Measurements from ENCODE around the gene KCNJ9.
"Not testable (repeated sequence)": the region's sequence is repeated elsewhere in the genome, so short reads cannot be mapped to it uniquely, and the experiment has no call there.

KCNJ9 gene

DNA sequence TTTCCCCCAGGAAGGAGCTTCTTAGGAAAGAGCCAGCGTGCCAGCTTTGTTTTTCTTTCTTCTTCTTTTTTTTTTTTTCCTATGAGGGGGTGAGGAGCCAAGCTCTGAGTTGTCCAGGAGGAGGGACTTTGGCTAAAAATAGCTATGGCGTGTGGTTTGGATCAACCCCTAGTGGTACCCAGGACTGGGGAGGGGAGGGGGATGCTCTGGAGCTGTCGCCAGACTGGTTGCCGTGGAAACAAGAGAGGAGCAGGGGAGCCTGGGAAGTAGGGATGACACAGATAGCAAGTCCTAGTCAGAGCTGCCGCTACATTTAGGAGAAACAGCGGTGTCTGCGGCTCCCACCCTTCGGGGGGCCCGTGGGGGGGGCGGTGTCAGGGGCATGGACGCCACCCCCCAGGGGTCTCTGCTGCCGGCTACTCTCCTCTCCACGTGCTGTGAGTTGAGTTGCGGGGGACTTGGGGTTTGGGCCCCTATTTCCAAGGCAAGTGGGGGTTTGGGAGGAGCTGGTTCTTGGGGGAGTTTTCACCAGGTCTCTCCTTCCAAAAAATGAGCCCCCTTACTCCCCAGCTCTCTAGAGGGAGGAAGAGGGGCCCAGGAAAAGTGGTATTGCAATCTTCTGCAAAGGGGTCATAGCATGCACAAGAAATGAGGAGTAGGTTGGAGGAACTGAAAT, at the start of gene KCNJ9:
Gene KCNJ9, plus strand, starts transcription at position 278 of the 676 bp plus-strand sequence. CDS start 2,493 bp downstream, outside the sequence.
- no peak for DNase-seq

- DNase-seq, result no peak
Observed at GRCh38 chr1:160032165-160032820, 49.0 kb upstream of the KCNJ9 start.

GRCh38 chr1:160040476-160040875, 40.9 kb upstream of the KCNJ9 start:
- DNase-seq, result no peak

GRCh38 chr1:160043543-160043942, 37.8 kb upstream of the KCNJ9 start:
- DNase-seq, result no peak

GRCh38 chr1:160045653-160046052, 35.7 kb upstream of the KCNJ9 start:
- no peak for DNase-seq

DNA sequence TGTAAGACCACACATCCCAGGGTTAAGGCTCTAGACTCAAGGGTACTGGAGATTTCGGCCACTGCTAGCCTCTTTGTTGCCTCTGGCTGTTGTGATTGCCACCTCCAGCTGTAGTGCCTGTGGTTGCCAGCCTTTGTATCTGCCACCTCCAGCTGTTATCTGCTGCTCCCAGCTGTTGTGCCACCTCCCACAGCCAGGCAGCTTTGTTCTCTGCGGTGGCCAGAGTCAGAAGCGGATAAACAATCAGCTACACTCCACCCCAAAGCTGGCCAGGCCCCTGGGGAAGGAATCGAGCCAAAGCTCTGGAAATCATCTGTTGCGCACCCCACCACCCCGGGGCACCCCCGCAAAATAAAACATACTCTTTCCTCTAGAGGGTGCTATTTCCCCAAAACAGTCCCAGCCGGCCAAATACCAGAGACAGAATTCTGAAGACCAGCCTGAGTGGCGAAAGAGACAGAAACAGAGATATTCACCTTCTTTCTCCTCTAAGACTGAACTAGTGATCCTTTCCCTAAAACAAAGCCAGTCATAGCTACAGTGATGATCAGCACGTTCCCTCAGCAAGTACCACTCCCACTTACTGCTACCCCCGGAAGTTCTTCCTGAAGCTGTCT, 34.7 kb upstream of the KCNJ9 start:
- peak; percentile 64 for DNase-seq

GRCh38 chr1:160047111-160047991, 34.0 kb upstream of the KCNJ9 start:
- DNase-seq, result no peak

GRCh38 chr1:160048335-160048734, 33.0 kb upstream of the KCNJ9 start:
- no peak for DNase-seq

- no peak for DNase-seq
Observed at GRCh38 chr1:160049101-160049500, 32.2 kb upstream of the KCNJ9 start.

DNA sequence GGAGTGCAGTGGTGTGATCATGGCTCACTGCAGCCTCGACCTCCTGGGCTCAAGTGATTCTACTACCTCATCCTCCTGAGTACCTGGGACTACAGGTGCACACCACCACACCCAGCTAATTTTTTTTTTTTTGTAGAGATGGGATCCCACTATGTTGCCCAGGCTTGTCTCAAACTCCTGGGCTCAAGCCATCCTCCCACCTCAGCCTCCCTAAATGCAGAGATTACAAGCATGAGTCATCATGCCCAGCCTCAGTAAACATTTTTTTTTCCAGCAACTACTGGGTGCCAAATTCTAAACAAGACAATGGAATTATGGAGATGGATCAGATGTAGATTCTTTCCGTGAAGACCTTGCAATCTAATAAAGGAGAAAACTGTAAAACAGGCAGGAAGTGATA, 31.2 kb upstream of the KCNJ9 start:
- not testable (repeated sequence) for DNase-seq

DNA sequence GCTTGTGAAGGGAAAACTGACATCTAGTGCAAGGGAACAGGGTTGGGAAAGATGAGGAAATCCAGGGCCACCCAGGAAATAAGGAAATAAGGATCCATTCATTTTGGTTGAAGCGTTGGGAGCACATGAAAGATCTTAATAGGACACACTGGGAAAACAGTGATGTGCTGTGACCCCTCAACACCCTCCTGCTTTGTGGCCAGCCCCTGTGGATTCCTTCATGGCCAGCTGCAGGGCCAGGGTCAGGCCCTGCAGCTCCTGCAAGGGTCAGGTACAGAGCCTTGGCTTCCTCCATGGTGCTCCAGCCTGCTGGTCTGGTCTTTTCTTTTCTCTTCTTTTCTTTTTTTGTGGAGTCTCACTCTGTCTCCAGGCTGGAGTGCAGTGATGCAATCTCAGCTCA, 30.7 kb upstream of the KCNJ9 start:
- no peak for DNase-seq

- no peak for DNase-seq
Observed at GRCh38 chr1:160052936-160053335, 28.4 kb upstream of the KCNJ9 start.

DNA sequence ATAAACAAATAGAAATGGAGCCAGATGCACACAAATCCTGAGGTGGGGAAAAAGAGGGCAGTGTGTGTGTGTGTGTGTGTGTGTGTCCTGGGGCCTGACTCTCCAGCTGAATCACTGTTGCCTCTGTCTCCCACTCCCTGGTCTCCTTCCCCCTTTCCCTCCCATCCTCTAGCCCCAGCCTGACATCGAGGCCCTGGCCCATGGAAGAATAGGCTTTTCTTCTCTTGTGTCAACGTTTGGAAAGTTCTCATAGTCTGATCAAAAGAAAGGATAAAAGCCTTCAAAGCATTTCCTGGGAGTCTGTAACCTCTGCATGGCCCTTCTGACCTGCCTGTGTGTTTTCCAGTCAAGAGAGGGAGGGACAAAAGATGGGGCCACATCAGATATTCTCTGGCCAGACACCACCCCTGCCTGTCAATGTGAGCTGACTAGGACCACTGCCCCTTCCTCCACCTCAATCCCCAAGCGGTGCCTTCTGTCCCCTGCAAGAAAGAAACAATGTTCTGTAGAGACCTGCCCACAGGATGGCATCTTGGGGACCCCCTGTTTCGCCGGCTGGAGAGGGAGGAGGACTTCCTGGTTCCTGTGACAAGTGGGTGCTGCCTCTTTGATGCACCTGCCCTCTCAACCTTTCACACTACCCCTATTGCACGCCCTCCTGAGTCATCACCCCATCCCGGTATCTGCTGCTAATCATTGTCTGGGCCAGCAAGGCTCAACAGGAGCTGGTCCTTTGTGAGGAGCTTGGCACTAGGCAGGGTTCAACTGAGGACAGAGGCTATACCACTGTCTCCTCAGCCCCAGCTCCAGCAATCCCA, 27.6 kb upstream of the KCNJ9 start:
- no peak for DNase-seq

DNA sequence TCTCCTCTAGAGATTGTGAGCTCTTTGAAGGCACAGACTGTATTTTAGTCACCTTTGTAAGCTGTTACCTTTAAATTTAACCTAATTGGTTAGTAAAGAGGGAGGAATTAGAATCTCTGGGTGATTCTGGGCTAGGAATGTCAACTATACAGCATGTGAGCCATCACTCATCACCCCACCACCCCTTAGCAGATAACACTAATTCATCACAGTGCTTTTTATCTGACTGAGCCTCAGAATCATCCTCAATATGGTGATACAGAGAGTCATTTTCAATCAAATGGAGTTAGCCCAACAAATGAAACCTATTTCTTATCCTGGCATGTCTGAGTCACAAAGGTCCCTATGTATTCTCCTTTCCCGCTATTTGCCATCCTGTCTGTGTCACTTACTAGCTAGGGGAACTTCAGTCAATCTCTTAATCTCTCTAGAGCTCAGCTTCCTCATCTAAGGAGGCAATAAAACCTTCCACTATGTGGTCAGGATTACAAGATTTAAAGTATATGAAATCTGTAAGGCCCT, 24.6 kb upstream of the KCNJ9 start:
- no peak for DNase-seq

DNA sequence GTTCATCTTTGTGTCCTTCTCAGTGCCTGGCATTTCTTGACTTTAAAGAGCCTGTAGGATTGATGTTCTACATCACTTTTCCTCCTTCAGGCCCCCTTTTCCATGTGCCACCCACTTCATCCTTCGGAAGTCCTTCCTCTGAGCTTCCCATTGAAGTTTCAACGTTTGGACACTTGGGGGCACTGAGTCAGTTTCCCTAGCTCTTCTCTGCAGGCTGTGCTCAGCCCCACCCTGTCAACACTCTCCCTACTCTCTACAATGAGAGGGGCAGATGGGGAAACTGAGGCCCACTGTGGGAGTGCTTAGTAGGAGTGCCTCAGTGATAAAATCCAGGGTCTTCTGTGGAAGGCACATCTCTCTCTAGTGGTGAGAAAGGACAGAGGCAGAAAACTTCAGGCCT, 23.3 kb upstream of the KCNJ9 start:
- no peak for DNase-seq

DNA sequence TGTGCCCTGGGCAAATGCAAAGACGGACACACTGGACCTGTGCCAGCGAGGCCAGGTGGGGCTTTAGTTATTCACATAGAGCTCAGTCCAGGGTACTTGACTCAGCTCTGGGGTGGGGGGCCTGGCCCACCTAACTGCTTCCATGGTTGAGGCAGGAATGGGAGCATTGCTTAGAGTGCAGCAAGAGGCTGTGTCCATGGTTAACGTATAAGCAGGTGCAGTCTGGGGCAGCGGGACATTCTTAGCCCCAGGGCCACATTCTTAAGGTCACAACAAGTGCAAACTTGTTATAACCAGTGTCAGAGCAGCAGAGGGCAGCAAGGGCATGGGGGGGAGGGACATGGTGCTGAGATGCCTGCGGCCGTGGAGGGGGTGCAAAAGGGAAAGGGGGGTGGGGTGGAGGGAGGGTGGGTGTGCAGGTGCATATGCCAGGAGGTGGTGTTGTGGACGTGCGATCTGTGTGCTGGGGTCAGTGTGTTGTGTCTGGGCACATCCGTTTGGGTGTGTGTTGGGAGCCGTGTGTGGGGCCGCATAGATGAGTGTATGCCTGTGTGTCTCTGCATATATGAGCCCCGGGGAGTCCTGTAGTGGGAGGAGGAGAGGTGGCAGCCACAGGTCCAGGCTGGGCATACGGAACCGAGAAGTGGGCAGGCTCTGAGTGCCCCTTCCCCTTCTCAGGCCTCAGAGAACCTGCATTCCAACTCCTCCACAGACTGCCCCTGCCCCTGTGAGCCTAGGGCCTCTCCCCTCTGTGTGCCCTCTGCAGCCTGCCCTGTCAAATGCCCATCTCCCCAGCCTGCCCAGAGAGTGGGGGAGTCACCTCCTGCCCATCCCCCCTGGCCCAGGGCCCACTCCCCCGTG, 19.7 kb upstream of the KCNJ9 start:
- DNase-seq, result no peak

DNA sequence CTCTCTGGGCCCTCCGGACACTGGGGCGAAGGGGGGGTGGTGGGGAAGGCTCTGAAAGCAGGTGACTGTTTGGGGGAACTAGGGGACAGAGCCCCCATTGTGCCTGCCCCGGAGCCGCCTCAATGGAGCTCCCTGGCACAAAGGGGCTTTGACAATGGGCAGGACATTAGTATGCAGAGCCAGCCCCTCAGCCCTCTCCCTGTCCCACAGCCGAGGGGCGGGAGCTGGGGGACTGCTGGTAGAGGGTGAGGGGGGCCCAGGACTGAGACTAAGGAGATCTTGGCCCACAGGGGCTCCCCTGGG, 19.2 kb upstream of the KCNJ9 start:
- DNase-seq, result no peak

GRCh38 chr1:160063176-160063575, 18.2 kb upstream of the KCNJ9 start:
- DNase-seq, result no peak

DNA sequence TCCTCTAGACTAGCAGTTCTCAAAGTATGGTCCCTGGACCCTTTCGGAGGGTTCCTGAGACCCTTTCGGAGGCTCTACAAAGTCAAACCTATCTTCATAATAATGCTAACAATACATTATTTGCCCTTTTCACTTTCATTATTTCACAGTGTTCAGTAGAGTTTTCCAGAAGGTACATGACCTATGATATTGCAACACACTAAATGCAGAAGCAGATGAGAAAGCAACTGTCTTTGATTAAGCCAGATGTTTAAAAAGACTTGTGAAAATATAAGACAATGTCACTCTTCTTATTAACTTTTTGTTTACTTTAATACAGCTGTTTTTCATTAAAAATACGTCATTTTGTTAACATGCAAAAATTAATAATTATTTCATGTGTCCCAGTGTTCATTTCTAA, 17.2 kb upstream of the KCNJ9 start:
- DNase-seq, result no peak

DNA sequence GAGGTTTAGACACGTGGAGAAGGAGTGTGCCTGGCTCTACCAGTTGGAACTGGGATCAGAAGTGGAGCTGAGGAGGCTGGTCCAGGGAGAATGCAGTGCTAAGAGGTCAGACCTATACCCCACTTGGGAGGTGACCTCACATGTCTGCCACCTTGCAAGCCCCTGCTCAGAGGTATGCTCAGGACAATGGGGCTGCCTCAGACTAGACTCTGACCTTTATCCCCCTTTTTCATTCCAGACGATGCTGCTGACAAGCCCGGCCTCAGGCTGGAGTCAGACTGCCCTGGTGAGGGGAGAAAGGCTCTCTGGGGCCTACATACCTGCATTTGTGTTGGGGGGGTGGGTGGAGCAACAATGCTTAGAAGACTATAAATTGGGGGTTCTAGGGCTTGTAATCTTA, 16.6 kb upstream of the KCNJ9 start:
- no peak for DNase-seq

Measured in CD4-positive, alpha-beta T cell treated with Interleukin-10 for 1 hour (primary cell).